GM12865 (cell line): ENCODE measurements around the gene FILIP1L.

Experiments
- DNase-seq: peaks from one replicate; pipeline ENCODE4 v3.0.0; 2010; ENCODE audit warnings: low read depth
- H3K4me3 ChIP-seq: 2 replicates; pipeline ENCODE4 v1.5.1; 2011; ENCODE audit warnings: mild to moderate bottlenecking, low read depth, low read length, control low read depth
- TF ChIP-seq, protein P1 (sequence below): IDR thresholded peaks from 2 replicates; pipeline ENCODE4 v1.5.1; 2011; ENCODE audit warnings: low read length, control low read depth, low read depth, inconsistent platforms; ENCODE audit not compliant: insufficient read depth; ENCODE audit errors: missing control alignments

FILIP1L gene

GRCh38 chr3:100103558-100104441 is 10.5 kb downstream of the FILIP1L start:
- TF ChIP-seq, protein P1, sequence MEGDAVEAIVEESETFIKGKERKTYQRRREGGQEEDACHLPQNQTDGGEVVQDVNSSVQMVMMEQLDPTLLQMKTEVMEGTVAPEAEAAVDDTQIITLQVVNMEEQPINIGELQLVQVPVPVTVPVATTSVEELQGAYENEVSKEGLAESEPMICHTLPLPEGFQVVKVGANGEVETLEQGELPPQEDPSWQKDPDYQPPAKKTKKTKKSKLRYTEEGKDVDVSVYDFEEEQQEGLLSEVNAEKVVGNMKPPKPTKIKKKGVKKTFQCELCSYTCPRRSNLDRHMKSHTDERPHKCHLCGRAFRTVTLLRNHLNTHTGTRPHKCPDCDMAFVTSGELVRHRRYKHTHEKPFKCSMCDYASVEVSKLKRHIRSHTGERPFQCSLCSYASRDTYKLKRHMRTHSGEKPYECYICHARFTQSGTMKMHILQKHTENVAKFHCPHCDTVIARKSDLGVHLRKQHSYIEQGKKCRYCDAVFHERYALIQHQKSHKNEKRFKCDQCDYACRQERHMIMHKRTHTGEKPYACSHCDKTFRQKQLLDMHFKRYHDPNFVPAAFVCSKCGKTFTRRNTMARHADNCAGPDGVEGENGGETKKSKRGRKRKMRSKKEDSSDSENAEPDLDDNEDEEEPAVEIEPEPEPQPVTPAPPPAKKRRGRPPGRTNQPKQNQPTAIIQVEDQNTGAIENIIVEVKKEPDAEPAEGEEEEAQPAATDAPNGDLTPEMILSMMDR, result no peak
- peak overlapping the region; percentile 25 for H3K4me3 ChIP-seq
- DNase-seq, result peak; percentile 91

DNA sequence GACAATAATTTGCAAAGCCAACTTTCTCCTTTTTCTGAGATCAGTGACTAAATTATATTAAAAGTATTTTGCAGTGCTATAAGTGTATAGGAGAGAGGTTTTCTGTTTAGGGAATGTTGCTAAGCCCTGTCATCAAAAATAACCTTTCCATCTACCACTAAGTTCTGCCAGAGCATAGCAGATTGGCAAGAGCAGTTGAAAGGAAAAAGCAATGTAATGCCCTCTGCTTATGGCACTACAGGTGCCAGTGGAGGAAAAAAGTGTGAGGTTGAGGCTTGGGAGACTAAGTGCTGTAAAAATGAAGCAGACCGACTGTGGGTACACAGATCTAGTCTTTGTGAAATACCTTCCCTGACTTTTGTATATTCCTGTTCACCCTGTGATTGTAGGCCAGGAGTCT is 11.5 kb downstream of the FILIP1L start:
- no peak overlapping the region for H3K4me3 ChIP-seq
- no peak for DNase-seq
- TF ChIP-seq, protein P1, result no peak

DNA sequence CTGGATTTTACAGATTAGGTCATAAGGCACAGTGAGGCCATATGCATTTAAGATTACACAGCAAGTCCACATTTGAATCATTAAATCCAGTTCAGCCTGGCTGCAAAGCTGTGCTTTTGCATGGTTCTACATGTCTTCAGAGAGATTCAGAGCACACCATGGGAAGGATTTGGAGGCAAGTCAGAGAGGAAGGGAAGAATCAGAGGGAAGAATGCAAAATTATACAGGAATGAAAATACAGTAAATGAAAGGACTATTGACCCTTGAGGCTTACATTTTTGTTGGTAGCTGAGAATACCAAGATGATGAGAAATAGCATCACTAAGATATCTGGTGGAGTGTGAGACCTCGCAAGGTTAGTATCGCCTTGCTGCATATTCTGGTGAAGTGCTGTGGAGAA is 13.9 kb downstream of the FILIP1L start:
- no peak for DNase-seq
- no peak overlapping the region for H3K4me3 ChIP-seq
- TF ChIP-seq, protein P1, result no peak

DNA sequence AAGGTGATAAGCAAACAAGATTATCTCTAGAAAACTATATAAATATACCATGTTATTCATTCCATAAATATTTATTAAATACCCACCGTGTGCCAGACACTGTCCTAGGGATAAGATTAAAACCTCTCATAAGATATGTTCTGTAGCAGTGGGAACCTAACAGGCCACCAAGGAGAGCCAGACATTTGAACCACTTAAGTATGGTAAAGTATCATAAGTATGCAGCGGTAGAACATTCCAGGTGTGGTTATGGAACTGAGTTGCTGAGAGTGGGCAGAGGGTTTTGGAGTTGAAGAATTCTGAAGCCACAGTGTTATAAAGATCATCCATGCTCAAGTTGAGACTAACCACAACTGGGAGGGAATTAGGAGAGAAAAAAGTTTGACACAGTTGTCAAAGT is 14.7 kb downstream of the FILIP1L start:
- no peak for DNase-seq

GRCh38 chr3:100098784-100099070 is 15.6 kb downstream of the FILIP1L start:
- TF ChIP-seq, protein P1, result no peak
- H3K4me3 ChIP-seq, result no peak overlapping the region
- DNase-seq, result no peak

More for the DNA sequence above, 14.7 kb downstream of the FILIP1L start:
- TF ChIP-seq, protein P1, result no peak
- H3K4me3 ChIP-seq, result no peak overlapping the region

DNA sequence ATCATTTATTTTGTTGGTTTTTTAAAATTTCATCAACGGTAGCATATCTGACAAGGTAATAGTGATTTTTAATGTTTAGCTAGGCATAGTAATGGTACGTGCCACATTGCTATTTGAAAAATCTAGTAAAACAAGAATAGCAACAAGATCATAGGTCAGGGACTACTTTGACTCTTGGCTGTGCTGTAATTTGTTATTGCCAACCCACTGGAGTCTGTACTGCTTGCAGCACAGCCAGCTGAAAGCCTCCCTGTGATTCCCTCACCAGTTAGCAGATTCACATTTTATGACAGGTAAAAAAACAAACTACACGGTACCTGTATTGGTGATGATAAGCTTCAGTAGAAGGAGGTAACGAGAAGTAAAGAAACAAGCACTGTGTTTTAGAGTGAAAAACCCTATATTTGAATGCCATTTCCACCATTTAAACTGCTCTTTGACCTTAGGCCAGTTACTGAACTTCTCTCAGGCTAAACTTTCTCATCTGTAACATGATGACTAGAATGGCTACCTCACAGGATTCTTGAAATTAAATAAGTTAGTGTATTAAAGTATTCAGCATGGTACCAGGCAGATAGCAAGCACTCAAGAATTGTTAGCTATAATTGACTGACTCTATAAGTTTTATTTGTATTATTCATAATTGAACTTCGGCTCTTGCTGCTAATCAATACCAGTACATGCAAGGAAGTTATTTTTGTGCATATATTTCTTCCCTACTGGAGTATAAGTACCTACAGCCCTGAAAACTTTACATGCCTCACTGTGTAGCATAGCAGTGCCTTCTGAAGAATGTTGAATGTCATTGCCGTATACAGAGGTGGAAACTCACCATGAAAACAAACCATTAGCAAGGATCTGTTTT is 16.1 kb downstream of the FILIP1L start:
- H3K4me3 ChIP-seq, result no peak overlapping the region
- no peak for DNase-seq
- TF ChIP-seq, protein P1, result no peak
